Osteoblast (primary cell): Measurements from ENCODE around the gene CNKSR3. TPM values are rescaled to one million over a fixed set of nuclear protein-coding genes. Genes with fewer than 3 reads are reported as not detected.

Source experiments
- DNase-seq: peaks from one replicate; pipeline ENCODE4 v3.0.0; 2011; ENCODE audit warnings: low spot score, mixed read lengths; ENCODE audit not compliant: insufficient read length; ENCODE audit errors: missing footprints
- H2AFZ ChIP-seq: 2 replicates; pipeline ENCODE4 v1.6.0; 2011; ENCODE audit warnings: mild to moderate bottlenecking, low read length
- H3K27ac ChIP-seq: 2 replicates; pipeline ENCODE4 v1.5.1; 2011; ENCODE audit warnings: mild to moderate bottlenecking, low read depth, low read length, moderate library complexity
- H3K27me3 ChIP-seq: 2 replicates; pipeline ENCODE4 v1.6.0; 2012; ENCODE audit warnings: mild to moderate bottlenecking, control low read depth, inconsistent platforms, low read length, moderate library complexity; ENCODE audit not compliant: insufficient read depth
- H3K36me3 ChIP-seq: 2 replicates; pipeline ENCODE4 v1.5.1; 2011; ENCODE audit warnings: mild to moderate bottlenecking, low read length, control low read depth, moderate library complexity; ENCODE audit not compliant: insufficient read depth
- H3K4me1 ChIP-seq: 2 replicates; pipeline ENCODE4 v1.5.1; 2011; ENCODE audit warnings: mild to moderate bottlenecking, low read length, control low read depth, moderate library complexity; ENCODE audit not compliant: insufficient read depth
- H3K4me2 ChIP-seq: 2 replicates; pipeline ENCODE4 v1.6.0; 2011; ENCODE audit warnings: mild to moderate bottlenecking, low read length; ENCODE audit not compliant: insufficient read depth
- H3K4me3 ChIP-seq: fragments of 200-600 bp; sonication (generic); 3 replicates; pipeline ENCODE4 v1.5.1; 2012; ENCODE audit warnings: mild to moderate bottlenecking, low read length, inconsistent platforms; ENCODE audit not compliant: insufficient read depth
- H3K79me2 ChIP-seq: 2 replicates; pipeline ENCODE4 v1.6.0; 2012; ENCODE audit warnings: mild to moderate bottlenecking, low read length, control low read depth, inconsistent platforms; ENCODE audit not compliant: insufficient read depth
- H3K9me3 ChIP-seq: 2 replicates; pipeline ENCODE4 v1.5.1; 2011; ENCODE audit warnings: low read depth, low read length, control low read depth
- H4K20me1 ChIP-seq: 2 replicates; pipeline ENCODE4 v1.6.0; 2012; ENCODE audit warnings: mild to moderate bottlenecking, low read length, control low read depth; ENCODE audit not compliant: insufficient read depth
- CTCF ChIP-seq: IDR thresholded peaks from 2 replicates; pipeline ENCODE4 v1.5.1; 2011; ENCODE audit warnings: mild to moderate bottlenecking, low read depth, low read length, moderate library complexity; ENCODE audit errors: extremely low read depth
- total RNA-seq: library from RNA; depleted of rRNA; stranded (reverse); fragments of >200 nt; gene quantifications from 2 replicates; pipeline ENCODE4 v1.2.3, GENCODE V29; 2012

The CNKSR3 gene
- total RNA-seq, 1 donor: 5.4 TPM

- no peak overlapping the region for H3K4me3 ChIP-seq
- H3K4me1 ChIP-seq: peaks cover 34% of the 10 kb centered on the region
- no peaks in the 10 kb centered on the region for H3K9me3 ChIP-seq
- H3K27me3 ChIP-seq: no peaks in the 10 kb centered on the region
- TF ChIP-seq CTCF: no peak
- no peak for DNase-seq
- H4K20me1 ChIP-seq: no peaks in the 10 kb centered on the region
- H3K36me3 ChIP-seq: no peaks in the 10 kb centered on the region
- H3K4me2 ChIP-seq: no peak overlapping the region
- H3K79me2 ChIP-seq: peaks cover 37% of the 10 kb centered on the region
- H2AFZ ChIP-seq: no peak overlapping the region
- no peak overlapping the region for H3K27ac ChIP-seq
Observed at GRCh38 chr6:154481521-154482013, 28.9 kb downstream of the CNKSR3 start.

GRCh38 chr6:154479771-154480639 lies 30.5 kb downstream of the CNKSR3 start:
- Histone ChIP-seq H3K4me2 (peak overlapping the region; percentile 75), H3K79me2 (peaks cover 41% of the 10 kb centered on the region), H3K4me1 (peaks cover 29% of the 10 kb centered on the region), H3K9me3 (no peaks in the 10 kb centered on the region), H3K27me3 (no peaks in the 10 kb centered on the region), H3K27ac (peak overlapping the region; percentile 68), H3K4me3 (peak overlapping the region; percentile 58), H2AFZ (peak overlapping the region; percentile 71), H3K36me3 (no peaks in the 10 kb centered on the region), H4K20me1 (no peaks in the 10 kb centered on the region)
- TF ChIP-seq CTCF: no peak
- no peak for DNase-seq

- Histone ChIP-seq H3K4me1 (peaks cover 34% of the 10 kb centered on the region), H4K20me1 (no peaks in the 10 kb centered on the region), H3K79me2 (peaks cover 41% of the 10 kb centered on the region), H3K36me3 (no peaks in the 10 kb centered on the region), H3K4me3 (peak overlapping the region; percentile 58), H2AFZ (peak overlapping the region; percentile 71), H3K9me3 (no peaks in the 10 kb centered on the region), H3K27me3 (no peaks in the 10 kb centered on the region), H3K27ac (peak overlapping the region; percentile 68), H3K4me2 (peak overlapping the region; percentile 75)
- no peak for DNase-seq
- no peak for TF ChIP-seq CTCF
Observed at GRCh38 chr6:154479351-154479769, 31.1 kb downstream of the CNKSR3 start.

GRCh38 chr6:154478701-154479060 lies 31.8 kb downstream of the CNKSR3 start:
- no peak for TF ChIP-seq CTCF

More at GRCh38 chr6:154478701-154479060, 31.8 kb downstream of the CNKSR3 start:
- Histone ChIP-seq H3K27me3 (no peaks in the 10 kb centered on the region), H3K79me2 (peaks cover 37% of the 10 kb centered on the region), H3K4me2 (peak overlapping the region; percentile 75), H3K36me3 (no peaks in the 10 kb centered on the region), H4K20me1 (no peaks in the 10 kb centered on the region), H3K9me3 (no peaks in the 10 kb centered on the region), H3K4me3 (peak overlapping the region; percentile 58), H3K4me1 (peaks cover 35% of the 10 kb centered on the region), H2AFZ (peak overlapping the region; percentile 71), H3K27ac (peak overlapping the region; percentile 68)
- DNase-seq: no peak
